Measurements from ENCODE around the gene CCDC201. TPM values are rescaled to one million over a fixed set of nuclear protein-coding genes. Genes with fewer than 3 reads are reported as not detected.
A peak's percentile ranks its signal among the peaks of the same experiment; 100 is the strongest.

CCDC201 gene
- total RNA-seq, 1 donor from 2014 or later: not detected

DNA sequence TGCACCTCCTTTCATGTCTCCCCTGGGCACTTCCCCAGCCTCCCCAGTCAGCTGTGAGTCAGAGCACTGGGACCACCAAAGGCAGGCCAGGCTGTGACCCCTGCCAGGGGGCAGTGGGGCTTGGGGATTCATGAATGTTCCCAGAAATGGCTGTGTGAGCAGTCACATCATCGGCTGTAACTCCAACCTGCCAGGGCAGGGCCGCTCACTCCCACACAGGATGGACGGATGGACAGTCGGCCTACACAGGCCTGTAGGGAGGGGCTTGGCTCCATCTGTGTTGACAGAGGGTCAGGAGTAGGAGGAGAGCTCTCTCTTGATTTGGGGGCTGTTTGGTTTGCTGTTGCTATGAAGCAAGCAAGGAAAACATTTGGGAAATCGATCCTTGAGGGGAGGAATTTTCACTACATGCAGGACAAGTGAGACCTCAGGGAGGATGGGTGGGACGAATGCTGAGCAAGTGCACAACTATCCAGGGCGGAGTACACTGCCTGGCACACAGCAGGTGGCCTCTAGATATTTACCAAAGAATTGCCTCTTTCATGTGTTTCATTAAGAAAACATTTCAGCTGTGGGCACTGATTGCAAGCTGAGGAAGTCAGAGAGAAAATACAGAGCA lies 12.5 kb upstream of the CCDC201 start:
- H3K27me3 Mint-ChIP-seq (ENCODE audit: low read depth, unreplicated experiment): peaks cover 52% of the 10 kb centered on the region
- no peaks in the 10 kb centered on the region for H3K9me3 Mint-ChIP-seq (ENCODE audit: unreplicated experiment)
- DNase-seq (ENCODE audit: low read depth) (peak; percentile 12), FAIRE-seq (peak; percentile 37)
- H3K4me2 ChIP-seq (ENCODE audit: low read length): peak overlapping the region; percentile 28
- H3K27ac Mint-ChIP-seq (ENCODE audit: unreplicated experiment): no peak overlapping the region
- H3K27ac ChIP-seq (ENCODE audit: low read depth, low read length): no peak overlapping the region
- no peak overlapping the region for H3K4me3 ChIP-seq (ENCODE audit: insufficient read depth, low read depth, low read length)
- no peak overlapping the region for H3K9ac ChIP-seq (ENCODE audit: low read length)
- H4K20me1 ChIP-seq (ENCODE audit: insufficient read depth, low read length): no peaks in the 10 kb centered on the region
- no peak overlapping the region for H3K4me3 Mint-ChIP-seq (ENCODE audit: unreplicated experiment)
- no peak overlapping the region for H2AFZ ChIP-seq (ENCODE audit: low read depth, low read length)
- no peaks in the 10 kb centered on the region for H3K36me3 Mint-ChIP-seq (ENCODE audit: low read depth, unreplicated experiment)
- H3K4me1 ChIP-seq (ENCODE audit: insufficient read depth, low read length): peaks cover 26% of the 10 kb centered on the region
- H3K36me3 ChIP-seq (ENCODE audit: insufficient read depth, low read length): no peaks in the 10 kb centered on the region
- TF ChIP-seq CTCF (IDR thresholded peaks at IDR 0.05; ENCODE audit: insufficient read depth, low read depth, low read length) (no peak), EZH2 (IDR thresholded peaks at IDR 0.05; ENCODE audit: insufficient read depth, low read length) (no peak)
- peaks cover 3% of the 10 kb centered on the region for H3K4me1 Mint-ChIP-seq (ENCODE audit: low read depth, unreplicated experiment)
- H3K9me3 ChIP-seq (ENCODE audit: insufficient read depth, low read depth, low read length): no peaks in the 10 kb centered on the region
- H3K79me2 ChIP-seq (ENCODE audit: insufficient read depth, low read length): no peaks in the 10 kb centered on the region
- H3K27me3 ChIP-seq (ENCODE audit: insufficient read depth, low read length): no peaks in the 10 kb centered on the region

DNA sequence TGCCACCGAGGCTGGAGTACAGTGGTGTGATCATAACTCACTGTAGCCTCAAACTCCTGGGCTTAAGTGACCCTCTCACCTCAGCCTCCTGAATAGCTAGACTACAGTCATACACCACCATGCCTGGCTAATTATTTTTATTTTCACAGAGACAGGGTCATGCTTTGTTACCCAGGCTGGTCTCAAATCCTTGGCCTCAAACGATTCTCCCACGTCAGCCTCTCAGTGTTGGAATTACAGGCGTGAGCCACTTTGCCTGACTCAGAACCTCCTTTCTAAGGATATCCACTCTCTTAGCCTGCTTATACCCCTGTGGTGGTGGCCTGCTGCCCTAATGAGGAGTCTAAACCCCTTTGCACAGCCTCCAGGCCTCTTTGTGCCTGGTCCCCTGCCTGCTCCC lies 11.3 kb upstream of the CCDC201 start:
- Histone ChIP-seq H2AFZ (ENCODE audit: low read depth, low read length) (no peak overlapping the region), H3K79me2 (ENCODE audit: insufficient read depth, low read length) (no peaks in the 10 kb centered on the region), H3K4me3 (ENCODE audit: insufficient read depth, low read depth, low read length) (no peak overlapping the region), H3K9me3 (ENCODE audit: insufficient read depth, low read depth, low read length) (no peaks in the 10 kb centered on the region), H3K36me3 (ENCODE audit: insufficient read depth, low read length) (no peaks in the 10 kb centered on the region), H3K4me2 (ENCODE audit: low read length) (no peak overlapping the region), H4K20me1 (ENCODE audit: insufficient read depth, low read length) (no peaks in the 10 kb centered on the region), H3K27me3 (ENCODE audit: insufficient read depth, low read length) (no peaks in the 10 kb centered on the region), H3K27ac (ENCODE audit: low read depth, low read length) (no peak overlapping the region), H3K4me1 (ENCODE audit: insufficient read depth, low read length) (peaks cover 26% of the 10 kb centered on the region), H3K9ac (ENCODE audit: low read length) (no peak overlapping the region)
- peaks cover 41% of the 10 kb centered on the region for H3K27me3 Mint-ChIP-seq (ENCODE audit: low read depth, unreplicated experiment)
- peaks cover 2% of the 10 kb centered on the region for H3K9me3 Mint-ChIP-seq (ENCODE audit: unreplicated experiment)
- no peak overlapping the region for H3K4me3 Mint-ChIP-seq (ENCODE audit: unreplicated experiment)
- no peak overlapping the region for H3K27ac Mint-ChIP-seq (ENCODE audit: unreplicated experiment)
- no peak for FAIRE-seq
- peaks cover 1% of the 10 kb centered on the region for H3K36me3 Mint-ChIP-seq (ENCODE audit: low read depth, unreplicated experiment)
- H3K4me1 Mint-ChIP-seq (ENCODE audit: low read depth, unreplicated experiment): peaks cover 3% of the 10 kb centered on the region
- no peak for DNase-seq (ENCODE audit: low read depth)
- TF ChIP-seq CTCF (IDR thresholded peaks at IDR 0.05; ENCODE audit: insufficient read depth, low read depth, low read length) (no peak), EZH2 (IDR thresholded peaks at IDR 0.05; ENCODE audit: insufficient read depth, low read length) (no peak)

DNA sequence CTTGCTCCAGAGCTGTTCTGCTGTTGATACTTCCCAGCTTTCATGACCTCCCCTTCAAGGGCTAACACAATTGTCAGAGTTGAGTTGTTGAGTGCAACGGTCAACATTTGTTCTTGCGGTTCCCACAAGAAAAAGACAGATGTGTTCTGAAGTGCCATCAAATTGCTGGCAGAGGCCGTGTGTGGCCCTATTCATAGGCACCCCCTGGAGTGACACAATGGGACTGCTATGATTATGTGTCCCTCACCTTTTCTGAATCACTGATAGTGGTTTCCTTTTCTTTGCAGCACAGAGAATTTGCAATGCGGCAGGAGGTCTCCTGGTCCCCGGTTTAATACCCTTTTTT lies 9.6 kb upstream of the CCDC201 start:
- no peak overlapping the region for H3K27ac ChIP-seq (ENCODE audit: low read depth, low read length)
- H3K27ac Mint-ChIP-seq (ENCODE audit: unreplicated experiment): no peak overlapping the region
- peaks cover 12% of the 10 kb centered on the region for H3K9me3 Mint-ChIP-seq (ENCODE audit: unreplicated experiment)
- H3K9ac ChIP-seq (ENCODE audit: low read length): no peak overlapping the region
- H3K4me3 Mint-ChIP-seq (ENCODE audit: unreplicated experiment): no peak overlapping the region
- H3K4me3 ChIP-seq (ENCODE audit: insufficient read depth, low read depth, low read length): no peak overlapping the region
- H3K27me3 Mint-ChIP-seq (ENCODE audit: low read depth, unreplicated experiment): peaks cover 28% of the 10 kb centered on the region
- peaks cover 5% of the 10 kb centered on the region for H3K9me3 ChIP-seq (ENCODE audit: insufficient read depth, low read depth, low read length)
- H2AFZ ChIP-seq (ENCODE audit: low read depth, low read length): no peak overlapping the region
- no peaks in the 10 kb centered on the region for H3K36me3 ChIP-seq (ENCODE audit: insufficient read depth, low read length)
- H3K4me1 ChIP-seq (ENCODE audit: insufficient read depth, low read length): peaks cover 22% of the 10 kb centered on the region
- FAIRE-seq: no peak
- H3K4me2 ChIP-seq (ENCODE audit: low read length): peak overlapping the region; percentile 24
- peaks cover 3% of the 10 kb centered on the region for H3K36me3 Mint-ChIP-seq (ENCODE audit: low read depth, unreplicated experiment)
- no peak for TF ChIP-seq EZH2 (IDR thresholded peaks at IDR 0.05; ENCODE audit: insufficient read depth, low read length)
- no peak for TF ChIP-seq CTCF (IDR thresholded peaks at IDR 0.05; ENCODE audit: insufficient read depth, low read depth, low read length)
- no peaks in the 10 kb centered on the region for H3K79me2 ChIP-seq (ENCODE audit: insufficient read depth, low read length)
- H4K20me1 ChIP-seq (ENCODE audit: insufficient read depth, low read length): no peaks in the 10 kb centered on the region
- DNase-seq (ENCODE audit: low read depth): no peak
- no peaks in the 10 kb centered on the region for H3K27me3 ChIP-seq (ENCODE audit: insufficient read depth, low read length)
- peaks cover 3% of the 10 kb centered on the region for H3K4me1 Mint-ChIP-seq (ENCODE audit: low read depth, unreplicated experiment)

Measured in astrocyte (in vitro differentiated cells and primary cell).